NOMO-1 treated with DMSO at 0.1 percent for 48 hours (cell line): ENCODE data around the gene ESYT2.

Source experiments
- DNase-seq: peaks from one replicate; lab custom pipeline; 2025; ENCODE audit not compliant: unreplicated experiment; lab: John Stamatoyannopoulos, UW

ESYT2 gene

GRCh38 chr7:158745057-158745715 lies 84.1 kb downstream of the ESYT2 start:
- DNase-seq: no peak

GRCh38 chr7:158744070-158744469 lies 85.2 kb downstream of the ESYT2 start:
- DNase-seq: no peak

GRCh38 chr7:158743219-158743618 lies 86.1 kb downstream of the ESYT2 start:
- DNase-seq: no peak

- no peak for DNase-seq
Measured at GRCh38 chr7:158742065-158742821, 87.1 kb downstream of the ESYT2 start.

DNA sequence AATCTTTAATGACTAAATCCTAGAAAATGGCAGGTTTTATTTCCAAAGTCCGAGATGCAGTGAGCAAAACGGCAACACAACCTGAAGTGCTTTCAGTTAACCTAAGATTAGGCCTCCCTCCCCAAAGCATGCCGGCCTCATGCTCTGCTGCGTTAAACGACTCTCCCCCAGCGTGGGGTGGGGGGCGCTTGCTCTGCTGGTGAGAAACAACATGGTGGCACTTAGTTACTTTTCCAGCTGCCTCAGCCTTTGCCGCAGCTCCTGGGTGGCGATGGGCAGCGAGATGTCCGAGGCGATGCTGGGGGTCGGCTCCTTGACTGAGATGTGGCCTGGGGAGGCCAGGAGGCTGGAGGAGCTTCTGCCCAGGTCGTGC lies 88.0 kb downstream of the ESYT2 start:
- no peak for DNase-seq

DNA sequence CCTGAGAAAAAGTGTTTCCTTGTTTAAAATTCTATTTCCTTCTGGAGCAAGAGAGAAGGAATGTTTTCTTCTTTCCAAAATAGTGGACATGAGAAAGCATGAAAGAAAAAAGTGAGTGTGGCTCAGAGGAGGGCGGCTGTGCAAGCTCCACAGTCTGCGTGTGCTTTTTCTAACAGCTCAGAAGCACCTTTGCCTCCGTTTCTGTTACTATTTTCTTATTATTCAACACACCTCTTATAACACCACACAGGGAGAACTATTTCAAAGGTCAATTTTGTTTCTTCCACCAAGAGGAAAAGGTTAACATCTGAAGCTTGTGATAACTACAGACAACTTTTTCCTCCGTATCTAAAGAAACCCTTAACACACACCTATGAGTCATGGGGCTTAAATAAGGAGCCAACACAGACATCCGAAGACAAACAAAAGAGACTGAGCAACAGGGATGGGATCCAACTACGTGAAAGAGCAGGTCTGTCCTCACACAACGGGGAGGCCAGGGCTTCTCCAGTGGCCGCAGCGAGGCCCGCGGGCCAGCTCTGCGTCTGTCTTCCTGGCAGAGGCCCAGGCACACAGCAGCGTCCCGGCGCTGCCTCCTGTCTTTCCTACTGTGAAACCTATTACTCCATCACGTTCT lies 88.5 kb downstream of the ESYT2 start:
- no peak for DNase-seq

GRCh38 chr7:158740013-158740656 lies 89.2 kb downstream of the ESYT2 start:
- peak; percentile 75 for DNase-seq

- no peak for DNase-seq
Measured at GRCh38 chr7:158738841-158739240, 90.5 kb downstream of the ESYT2 start.

DNA sequence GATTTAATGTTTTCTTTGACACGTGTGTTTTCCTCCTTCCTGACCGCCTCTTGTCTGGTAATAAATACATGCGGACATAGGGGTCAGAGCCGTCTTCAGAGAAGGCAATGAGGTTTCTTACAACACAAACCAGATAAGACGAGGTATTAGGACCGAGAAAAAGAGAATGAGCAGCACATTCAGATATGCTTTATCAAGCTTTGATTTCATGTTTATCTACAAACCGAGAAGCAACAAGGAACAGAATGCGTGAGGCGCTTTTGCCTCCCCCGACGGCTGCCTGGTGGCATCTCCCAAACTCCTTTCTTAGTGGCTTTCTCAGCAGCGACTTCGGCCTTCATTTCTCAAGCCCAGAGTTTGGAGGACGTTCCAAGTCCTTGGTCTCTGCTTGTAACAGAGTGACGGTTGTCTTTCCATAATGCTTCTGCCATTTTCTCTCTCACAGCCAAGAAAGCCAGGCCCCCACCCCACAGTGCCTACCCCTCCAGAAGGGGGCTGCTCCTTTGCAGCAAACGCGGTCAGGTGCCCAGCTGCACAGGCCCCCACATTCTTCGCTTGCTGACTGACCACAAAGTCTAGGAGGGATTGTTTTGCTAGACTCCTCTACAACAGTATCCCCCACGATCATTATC lies 92.1 kb downstream of the ESYT2 start:
- no peak for DNase-seq

GRCh38 chr7:158735935-158736334 lies 93.4 kb downstream of the ESYT2 start:
- no peak for DNase-seq

GRCh38 chr7:158734861-158735260 lies 94.4 kb downstream of the ESYT2 start:
- DNase-seq: no peak

DNA sequence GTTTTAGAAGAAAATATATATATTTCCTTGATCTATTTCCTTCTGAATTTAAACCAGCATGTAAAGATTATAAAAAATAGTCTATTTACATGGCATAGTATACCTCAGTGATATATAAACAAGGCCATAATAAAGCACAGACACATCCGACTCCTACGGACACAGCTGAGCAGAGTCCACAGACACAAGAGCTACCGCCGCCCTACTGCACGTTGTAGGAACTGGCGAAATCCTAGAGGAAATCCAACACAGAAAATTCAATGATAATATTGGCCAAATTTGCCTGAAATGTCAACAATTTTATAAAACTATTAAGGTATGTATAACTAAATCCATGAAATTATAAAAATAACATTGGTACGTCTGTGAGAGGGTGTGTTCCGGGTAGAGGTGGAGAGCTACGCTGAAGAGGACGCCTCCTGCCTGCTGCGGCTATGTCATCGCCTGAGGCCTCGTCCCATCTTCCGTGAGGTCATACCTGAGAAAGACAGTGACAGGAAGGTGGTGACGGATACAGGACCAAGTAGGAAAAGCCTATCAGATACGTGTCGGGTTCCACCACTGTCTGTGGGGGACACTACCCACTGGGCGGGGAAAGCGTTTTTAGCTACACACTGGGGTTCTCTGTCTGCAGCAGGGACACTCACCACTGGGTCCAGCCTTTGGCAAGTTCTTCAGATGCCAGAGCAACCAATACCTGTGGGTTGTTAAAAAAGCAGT lies 95.4 kb downstream of the ESYT2 start:
- DNase-seq: no peak

DNA sequence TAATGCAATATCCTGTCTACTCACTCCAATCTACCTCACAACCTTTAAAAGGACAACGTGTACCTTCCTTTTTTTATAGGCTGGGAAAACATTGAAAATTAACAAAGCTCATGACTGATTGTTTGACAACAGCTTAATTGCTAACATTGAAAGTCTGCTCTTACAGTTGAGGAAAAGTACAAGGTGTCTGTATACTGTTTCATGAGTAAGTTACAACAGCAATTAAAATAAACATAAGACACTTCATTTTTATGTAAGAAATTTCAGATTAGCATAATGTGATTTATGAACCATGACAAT lies 96.1 kb downstream of the ESYT2 start:
- no peak for DNase-seq

DNA sequence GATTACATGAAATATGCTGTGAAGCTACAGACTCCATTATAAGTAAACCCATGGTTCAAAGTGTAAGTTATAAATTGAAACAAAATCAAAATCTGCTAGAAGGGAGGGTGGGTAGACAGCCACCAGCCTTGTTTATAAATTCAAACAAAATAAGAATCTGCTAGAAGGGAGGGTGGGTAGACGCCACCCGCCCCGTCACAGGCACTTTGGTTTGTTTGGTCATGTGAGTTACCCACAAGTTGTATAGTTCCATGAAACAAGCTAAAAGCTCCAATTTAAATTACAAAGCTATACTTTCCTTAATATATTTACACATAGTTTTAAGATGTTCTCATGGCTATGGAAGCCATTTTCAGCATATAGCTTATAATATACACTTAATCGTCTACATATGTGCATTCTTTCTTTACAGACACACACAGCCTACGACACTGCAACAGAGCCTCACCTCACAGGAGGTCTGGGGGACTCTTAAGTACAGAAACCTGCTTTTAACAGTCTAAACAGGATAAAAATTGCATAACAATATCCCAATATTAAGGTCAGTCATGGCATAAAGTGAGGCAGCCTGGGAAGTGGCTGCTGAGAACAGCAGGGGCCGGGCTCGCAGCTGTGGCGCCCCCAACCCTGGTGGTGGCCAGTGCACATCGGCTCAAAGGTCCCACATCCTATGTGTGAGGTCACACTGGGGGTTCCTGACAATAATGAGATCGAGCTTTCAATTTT lies 96.7 kb downstream of the ESYT2 start:
- no peak for DNase-seq

DNA sequence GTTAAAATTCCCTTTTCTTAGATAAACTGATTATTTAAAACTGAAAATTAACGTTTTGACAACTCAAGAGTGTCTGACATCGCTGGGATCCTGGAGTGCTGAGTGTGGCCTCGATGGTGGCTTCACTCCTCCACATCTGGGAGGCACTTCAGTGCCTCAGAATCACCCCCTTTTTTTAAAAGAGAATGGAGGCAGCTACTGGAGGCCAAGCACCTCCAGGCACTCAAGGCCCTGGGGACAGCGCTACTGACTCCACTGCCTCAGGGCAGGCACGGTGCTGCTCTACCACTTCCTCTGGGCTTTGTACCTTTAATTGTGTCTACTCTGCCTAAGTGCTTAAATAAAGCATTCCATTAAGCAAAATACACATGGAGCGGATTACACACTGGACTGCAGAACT lies 97.5 kb downstream of the ESYT2 start:
- no peak for DNase-seq

GRCh38 chr7:158730383-158731346 lies 98.6 kb downstream of the ESYT2 start:
- no peak for DNase-seq

DNA sequence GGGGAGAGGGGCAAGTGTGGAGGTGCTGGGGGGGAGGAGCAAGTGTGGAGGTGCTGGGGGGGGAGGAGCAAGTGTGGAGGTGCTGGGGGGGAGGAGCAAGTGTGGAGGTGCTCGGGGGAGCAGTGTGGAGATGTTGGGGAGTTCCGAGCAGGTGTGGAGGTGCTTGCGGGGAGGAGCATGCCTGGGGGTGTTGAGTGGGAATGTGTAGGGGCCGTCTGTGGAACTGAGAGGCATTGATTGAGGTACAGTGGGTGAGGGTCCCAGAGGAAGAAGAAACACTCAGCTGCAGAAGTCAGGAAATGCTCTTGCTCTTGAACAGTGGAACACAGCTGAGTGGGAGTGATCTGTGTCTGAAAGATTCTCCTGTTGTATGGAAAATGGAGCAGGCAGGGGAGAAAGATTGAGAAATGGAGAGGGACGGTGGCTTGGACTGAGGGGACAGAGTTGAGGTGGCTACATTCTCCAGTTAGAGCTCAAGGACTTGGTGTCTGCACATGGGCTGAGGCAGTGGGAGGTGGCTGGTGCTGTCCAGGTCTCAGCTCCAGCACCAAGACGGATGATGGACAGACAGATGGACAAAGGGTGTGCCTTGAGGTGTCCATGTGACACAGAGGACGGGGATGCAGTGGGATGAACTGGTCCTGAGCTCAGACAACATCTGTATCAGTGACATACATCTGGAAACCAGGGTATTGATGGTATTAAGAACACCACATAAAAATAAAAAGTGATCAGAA lies 99.5 kb downstream of the ESYT2 start:
- DNase-seq: no peak

- DNase-seq: no peak
Measured at GRCh38 chr7:158728911-158729645, 100.2 kb downstream of the ESYT2 start.
